Activated CD8-positive, alpha-beta T cell treated with anti-CD3 and anti-CD28 coated beads for 36 hours (primary cell): ENCODE results near the gene SCFD2. TPM values are rescaled to one million over a fixed set of nuclear protein-coding genes. Genes with fewer than 3 reads are reported as not detected.
"Not testable (repeated sequence)": the region's sequence is repeated elsewhere in the genome, so short reads cannot be mapped to it uniquely, and the experiment has no call there.

Experiments
- ATAC-seq: fragments of 200-7000 bp; cut with Tn5 transposase; one replicate; pipeline ENCODE4 v1.10.0; 2021; ENCODE audit warnings: mild to moderate bottlenecking, moderate library complexity
- CTCF ChIA-PET: fragments of 350-600 bp; sonication (Branson Sonifier 250); formaldehyde crosslinking; loops from one replicate; lab custom pipeline; 2021; ENCODE audit warnings: antibody characterized with exemption; lab: Charles Lee
- POLR2A ChIA-PET: fragments of 350-600 bp; sonication (Branson Sonifier 250); formaldehyde crosslinking; loops from one replicate; lab custom pipeline; 2021; ENCODE audit warnings: antibody characterized with exemption; lab: Charles Lee
- DNase-seq: peaks from one replicate; pipeline ENCODE4 v3.0.0-alpha.2; 2020
- H3K27ac Mint-ChIP-seq: one replicate; pipeline ENCODE4 v1.8.0; 2021; ENCODE audit warnings: mild to moderate bottlenecking, mixed read lengths
- H3K27me3 Mint-ChIP-seq: one replicate; pipeline ENCODE4 v1.8.0; 2021; ENCODE audit warnings: mixed read lengths
- H3K36me3 Mint-ChIP-seq: one replicate; pipeline ENCODE4 v1.8.0; 2021; ENCODE audit warnings: low read depth, mixed read lengths
- H3K4me1 Mint-ChIP-seq: one replicate; pipeline ENCODE4 v1.8.0; 2021; ENCODE audit warnings: low read depth, mixed read lengths
- H3K4me3 Mint-ChIP-seq: one replicate; pipeline ENCODE4 v1.8.0; 2021; ENCODE audit warnings: mild to moderate bottlenecking, moderate library complexity, mixed read lengths
- H3K9me3 Mint-ChIP-seq: one replicate; pipeline ENCODE4 v1.8.0; 2021; ENCODE audit warnings: mixed read lengths
- CTCF ChIP-seq: fragments of 200-600 bp; IDR thresholded peaks from one replicate; pipeline ENCODE4 v1.8.0; 2022; ENCODE audit warnings: antibody characterized with exemption, mild to moderate bottlenecking
- intact Hi-C: fragments of 100-400 bp; cut with micrococcal nuclease; formaldehyde crosslinking; loops from one replicate; pipeline ENCODE4 v1.10.0; 2022
- total RNA-seq, 2 experiments: library from RNA; stranded (reverse); gene quantifications; one replicate each; pipeline ENCODE4 v1.2.3, GENCODE V29; 2021

The SCFD2 gene
- total RNA-seq, 2 experiments from 2014 or later = 21.4 to 22.1 TPM

GRCh38 chr4:53281438-53281837 lies 84.4 kb downstream of the SCFD2 start:
- Mint-ChIP-seq H3K4me1 (peaks cover 3% of the 10 kb centered on the region), H3K27me3 (no peaks in the 10 kb centered on the region), H3K27ac (no peak overlapping the region), H3K4me3 (no peak overlapping the region), H3K36me3 (peaks cover 14% of the 10 kb centered on the region), H3K9me3 (peaks cover 5% of the 10 kb centered on the region)
- ATAC-seq = no peak
- intact Hi-C loops = no loop called here
- no peak for TF ChIP-seq CTCF
- ChIA-PET CTCF (no interaction called here), POLR2A (no interaction called here)
- no peak for DNase-seq

- intact Hi-C loops = no loop called here
- POLR2A ChIA-PET = no interaction called here
- CTCF ChIA-PET = no interaction called here
- no peak for DNase-seq
- Mint-ChIP-seq H3K27ac (no peak overlapping the region), H3K9me3 (peaks cover 5% of the 10 kb centered on the region), H3K4me3 (no peak overlapping the region), H3K4me1 (peaks cover 3% of the 10 kb centered on the region), H3K36me3 (peaks cover 14% of the 10 kb centered on the region), H3K27me3 (no peaks in the 10 kb centered on the region)
- TF ChIP-seq CTCF = no peak
- no peak for ATAC-seq
Observed at GRCh38 chr4:53280846-53281245, 85.0 kb downstream of the SCFD2 start.

GRCh38 chr4:53274609-53275268 lies 91.1 kb downstream of the SCFD2 start:
- Mint-ChIP-seq H3K27me3 (no peaks in the 10 kb centered on the region), H3K27ac (no peak overlapping the region), H3K9me3 (peaks cover 7% of the 10 kb centered on the region), H3K36me3 (peaks cover 36% of the 10 kb centered on the region), H3K4me1 (peaks cover 3% of the 10 kb centered on the region), H3K4me3 (no peak overlapping the region)
- DNase-seq = no peak
- no peak for TF ChIP-seq CTCF
- ATAC-seq = no peak
- intact Hi-C loops = no loop called here
- POLR2A ChIA-PET = no interaction called here
- CTCF ChIA-PET = no interaction called here

DNA sequence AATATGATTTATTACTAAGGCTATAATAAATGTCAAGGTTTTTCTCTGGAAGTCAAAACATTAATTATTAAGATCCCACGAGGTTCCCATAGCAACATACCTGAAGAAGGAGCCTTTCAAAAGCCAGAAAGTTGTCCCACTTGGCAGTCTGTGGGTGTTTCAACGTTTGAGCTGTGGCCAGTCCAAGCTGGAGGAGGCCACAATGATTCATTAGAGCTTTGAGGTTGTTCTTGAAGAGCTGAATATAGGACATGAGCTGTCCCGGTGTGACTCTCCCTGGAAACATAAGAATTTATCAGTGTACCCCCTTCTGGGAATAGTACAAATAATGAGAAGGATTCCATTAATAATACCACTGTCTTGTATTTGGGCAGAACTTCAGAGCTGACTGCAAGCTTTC lies 92.1 kb downstream of the SCFD2 start:
- ChIA-PET POLR2A (no interaction called here), CTCF (no interaction called here)
- ATAC-seq (no peak), DNase-seq (no peak)
- TF ChIP-seq CTCF = no peak
- Mint-ChIP-seq H3K36me3 (peaks cover 34% of the 10 kb centered on the region), H3K27me3 (no peaks in the 10 kb centered on the region), H3K9me3 (peaks cover 5% of the 10 kb centered on the region), H3K4me3 (no peak overlapping the region), H3K27ac (no peak overlapping the region), H3K4me1 (peaks cover 3% of the 10 kb centered on the region)
- intact Hi-C loops = no loop called here

DNA sequence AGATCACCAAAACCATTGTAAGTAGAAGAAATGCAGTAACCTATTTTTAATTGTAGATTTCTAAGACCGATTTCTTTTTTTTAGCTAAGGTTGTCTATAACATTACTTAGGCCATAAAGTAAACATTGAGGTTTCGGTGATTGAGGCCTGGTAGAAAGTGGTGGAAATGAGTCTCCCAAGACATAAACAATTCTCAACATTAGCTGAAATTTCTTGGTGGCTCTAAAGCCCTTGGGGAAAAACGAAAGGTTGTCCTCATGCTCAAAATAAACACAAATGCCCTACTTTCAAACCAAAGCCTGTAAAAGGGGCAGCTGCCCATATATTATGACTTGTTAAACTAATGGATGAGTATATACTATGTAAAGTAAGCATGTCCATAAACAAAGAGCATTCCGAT lies 98.8 kb downstream of the SCFD2 start:
- POLR2A ChIA-PET = no interaction called here
- peaks cover 36% of the 10 kb centered on the region for H3K36me3 Mint-ChIP-seq
- no peak for TF ChIP-seq CTCF
- no peak overlapping the region for H3K4me3 Mint-ChIP-seq
- CTCF ChIA-PET = no interaction called here
- H3K9me3 Mint-ChIP-seq = peaks cover 5% of the 10 kb centered on the region
- H3K27me3 Mint-ChIP-seq = no peaks in the 10 kb centered on the region
- DNase-seq (no peak), ATAC-seq (no peak)
- no peaks in the 10 kb centered on the region for H3K4me1 Mint-ChIP-seq
- no peak overlapping the region for H3K27ac Mint-ChIP-seq
- intact Hi-C loops = no loop called here

DNA sequence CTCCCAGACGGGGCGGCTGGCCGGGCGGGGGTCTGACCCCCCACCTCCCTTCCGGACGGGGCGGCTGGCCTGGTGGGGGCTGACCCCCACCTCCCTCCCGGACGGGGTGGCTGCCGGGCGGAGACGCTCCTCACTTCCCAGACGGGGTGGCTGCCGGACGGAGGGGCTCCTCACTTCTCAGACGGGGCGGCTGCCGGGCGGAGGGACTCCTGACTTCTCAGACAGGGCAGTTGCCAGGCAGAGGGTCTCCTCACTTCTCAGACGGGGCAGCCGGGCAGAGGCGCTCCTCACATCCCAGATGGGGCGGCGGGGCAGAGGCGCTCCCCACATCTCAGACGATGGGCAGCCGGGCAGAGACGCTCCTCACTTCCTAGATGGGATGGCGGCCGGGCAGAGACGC lies 109.9 kb downstream of the SCFD2 start:
- CTCF ChIA-PET, POLR2A ChIA-PET: not testable (repeated sequence)

More for the DNA sequence above, 109.9 kb downstream of the SCFD2 start:
- DNase-seq, H3K4me1 Mint-ChIP-seq, H3K4me3 Mint-ChIP-seq, ATAC-seq, H3K27ac Mint-ChIP-seq, intact Hi-C loops, H3K27me3 Mint-ChIP-seq: not testable (repeated sequence)
- Mint-ChIP-seq H3K9me3 (peaks cover 21% of the 10 kb centered on the region), H3K36me3 (peaks cover 29% of the 10 kb centered on the region)
